Measurements from ENCODE around the gene RASAL1. TPM values are rescaled to one million over a fixed set of nuclear protein-coding genes. Genes with fewer than 3 reads are reported as not detected.

RASAL1 gene
- total and polyA plus RNA-seq, 2 experiments from 2014 or later = 2.7 to 8.2 TPM

- Histone ChIP-seq H3F3A (replicated peaks; ENCODE audit: low read depth) (no peaks in the 10 kb centered on the region), H3K4me1 (ENCODE audit: insufficient read depth) (no peaks in the 10 kb centered on the region), H3K36me3 (ENCODE audit: insufficient read depth) (no peaks in the 10 kb centered on the region), H3K4me3 (no peak overlapping the region), H3K9me2 (ENCODE audit: insufficient read depth) (no peaks in the 10 kb centered on the region), H3K27ac (ENCODE audit: low read depth) (no peak overlapping the region), H3K4me2 (no peak overlapping the region), H4K20me1 (replicated peaks; ENCODE audit: insufficient read depth) (no peaks in the 10 kb centered on the region), H3K27me3 (ENCODE audit: insufficient read depth) (no peaks in the 10 kb centered on the region), H2AFZ (no peak overlapping the region), H3K79me2 (replicated peaks; ENCODE audit: insufficient read depth) (no peaks in the 10 kb centered on the region)
- DNase-seq (ENCODE audit: low spot score) = no peak
- no peak for TF ChIP-seq ZNF114 (CRISPR knock-in tag; IDR thresholded peaks at IDR 0.05)
- no peak for TF ChIP-seq EZH2 (IDR thresholded peaks at IDR 0.05; ENCODE audit: low read depth, unreplicated experiment)
- no peak for TF ChIP-seq REST (IDR thresholded peaks at IDR 0.05; ENCODE audit: unreplicated experiment)
- TF ChIP-seq ZNF331 (CRISPR knock-in tag; IDR thresholded peaks at IDR 0.05; ENCODE audit: low read depth) = no peak
- TF ChIP-seq STAT1 (IDR thresholded peaks at IDR 0.05; ENCODE audit: unreplicated experiment) = no peak
- Mint-ChIP-seq H3K27me3 (ENCODE audit: insufficient read depth, low read depth, poor library complexity) (peaks cover 8% of the 10 kb centered on the region), H3K9me3 (no peaks in the 10 kb centered on the region; the same call in 2 of the 3 replicates), H3K36me3 (ENCODE audit: low read depth) (peaks cover 3% of the 10 kb centered on the region; the same call in 1 of the 3 replicates), H3K27ac (no peak overlapping the region), H3K4me1 (peaks cover 6% of the 10 kb centered on the region; the same call in 2 of the 3 replicates), H3K4me3 (no peak overlapping the region)
- no peak for ATAC-seq
Measured at GRCh38 chr12:113109872-113110599, 25.5 kb downstream of the RASAL1 start.

DNA sequence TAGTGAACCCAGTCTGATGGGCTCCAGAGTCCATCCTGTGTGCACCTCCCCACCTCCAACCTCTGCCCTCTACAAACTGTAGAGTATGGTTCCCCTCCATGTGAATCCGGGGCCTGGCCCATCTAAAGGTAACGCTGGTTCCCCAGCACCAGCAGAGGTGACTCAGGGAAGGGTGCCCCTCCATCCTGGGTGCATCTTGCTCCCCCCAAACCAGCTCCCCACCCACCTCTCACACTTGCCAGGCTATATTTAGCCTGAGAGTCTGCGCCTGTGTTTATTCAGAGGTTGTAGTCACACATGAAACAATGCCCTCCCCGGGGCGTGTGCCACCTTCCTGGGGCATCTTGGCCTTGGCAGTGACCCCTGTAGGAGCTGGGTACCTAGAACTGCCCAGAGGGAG, 26.2 kb downstream of the RASAL1 start:
- H3K4me2 ChIP-seq = no peak overlapping the region
- H4K20me1 ChIP-seq (replicated peaks; ENCODE audit: insufficient read depth) = no peaks in the 10 kb centered on the region
- Mint-ChIP-seq H3K27ac (no peak overlapping the region), H3K4me1 (peaks cover 6% of the 10 kb centered on the region; the same call in 2 of the 3 replicates), H3K27me3 (ENCODE audit: insufficient read depth, low read depth, poor library complexity) (peaks cover 8% of the 10 kb centered on the region), H3K4me3 (no peak overlapping the region), H3K36me3 (ENCODE audit: low read depth) (peaks cover 3% of the 10 kb centered on the region; the same call in 1 of the 3 replicates), H3K9me3 (no peaks in the 10 kb centered on the region; the same call in 2 of the 3 replicates)
- no peak overlapping the region for H3K4me3 ChIP-seq
- DNase-seq (ENCODE audit: low spot score) (no peak), ATAC-seq (no peak)
- H3K9me2 ChIP-seq (ENCODE audit: insufficient read depth) = no peaks in the 10 kb centered on the region
- no peaks in the 10 kb centered on the region for H3F3A ChIP-seq (replicated peaks; ENCODE audit: low read depth)
- no peak overlapping the region for H2AFZ ChIP-seq
- no peaks in the 10 kb centered on the region for H3K79me2 ChIP-seq (replicated peaks; ENCODE audit: insufficient read depth)
- no peaks in the 10 kb centered on the region for H3K4me1 ChIP-seq (ENCODE audit: insufficient read depth)
- H3K27me3 ChIP-seq (ENCODE audit: insufficient read depth) = no peaks in the 10 kb centered on the region
- H3K36me3 ChIP-seq (ENCODE audit: insufficient read depth) = no peaks in the 10 kb centered on the region
- no peak overlapping the region for H3K27ac ChIP-seq (ENCODE audit: low read depth)
- TF ChIP-seq STAT1 (IDR thresholded peaks at IDR 0.05; ENCODE audit: unreplicated experiment) (no peak), EZH2 (IDR thresholded peaks at IDR 0.05; ENCODE audit: low read depth, unreplicated experiment) (no peak), CREB1 (CRISPR knock-in tag; IDR thresholded peaks at IDR 0.05; ENCODE audit: low read depth) (no peak), EZH2phosphoT487 (IDR thresholded peaks at IDR 0.05; ENCODE audit: unreplicated experiment) (no peak), ZNF331 (CRISPR knock-in tag; IDR thresholded peaks at IDR 0.05; ENCODE audit: low read depth) (no peak), ZNF114 (CRISPR knock-in tag; IDR thresholded peaks at IDR 0.05) (no peak), JUNB (IDR thresholded peaks at IDR 0.05; ENCODE audit: unreplicated experiment) (no peak), NANOG (IDR thresholded peaks at IDR 0.05; ENCODE audit: borderline replicate concordance) (no peak), POLR2AphosphoS5 (IDR thresholded peaks at IDR 0.05; ENCODE audit: low read depth) (no peak), CTCF (conservative IDR thresholded peaks at IDR 0.05; ENCODE audit: low read depth in 2 of 2) (no peak), ETS1 (IDR thresholded peaks at IDR 0.05) (no peak)

All from GM23338 (cell line).